GM18870 (cell line): ENCODE data around the gene ATRIP.

ENCODE experiments used
- ATAC-seq: cut with Tn5 transposase; IDR thresholded peaks from one replicate; pipeline ENCODE4 v1.9.1; 2021; ENCODE audit warnings: moderate library complexity; ENCODE audit not compliant: unreplicated experiment

ATRIP gene

DNA sequence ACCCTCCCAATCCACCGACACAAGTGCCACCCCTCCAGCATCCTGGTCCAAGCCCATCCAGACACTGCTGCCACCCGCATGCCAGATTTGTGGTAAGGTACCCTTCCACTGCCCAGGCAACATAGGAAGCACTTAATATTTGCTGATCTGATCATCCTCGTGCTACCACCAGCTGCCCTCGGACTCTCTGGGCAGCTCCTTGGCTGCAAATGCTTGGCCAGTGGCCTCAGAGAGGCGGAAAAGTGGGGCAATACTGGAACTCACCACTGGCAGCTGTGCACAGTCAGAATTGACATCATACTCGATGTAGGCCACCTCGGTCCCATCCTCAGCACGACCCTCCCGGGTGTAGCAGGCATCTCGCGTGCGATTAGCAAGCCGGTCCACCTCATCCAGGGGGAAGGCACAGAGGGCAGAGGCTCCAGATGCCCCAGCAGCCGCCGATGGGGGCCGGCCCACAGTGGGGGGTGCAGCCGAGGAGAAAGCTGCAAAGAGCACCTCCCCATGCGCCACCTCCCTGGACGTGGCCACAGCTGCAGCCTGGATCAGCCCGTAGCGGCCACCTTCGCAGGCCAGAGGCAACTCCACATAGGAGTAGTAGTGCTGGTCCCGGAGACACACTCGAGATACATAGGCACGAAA lies 23.2 kb upstream of the ATRIP start:
- ATAC-seq = no peak

DNA sequence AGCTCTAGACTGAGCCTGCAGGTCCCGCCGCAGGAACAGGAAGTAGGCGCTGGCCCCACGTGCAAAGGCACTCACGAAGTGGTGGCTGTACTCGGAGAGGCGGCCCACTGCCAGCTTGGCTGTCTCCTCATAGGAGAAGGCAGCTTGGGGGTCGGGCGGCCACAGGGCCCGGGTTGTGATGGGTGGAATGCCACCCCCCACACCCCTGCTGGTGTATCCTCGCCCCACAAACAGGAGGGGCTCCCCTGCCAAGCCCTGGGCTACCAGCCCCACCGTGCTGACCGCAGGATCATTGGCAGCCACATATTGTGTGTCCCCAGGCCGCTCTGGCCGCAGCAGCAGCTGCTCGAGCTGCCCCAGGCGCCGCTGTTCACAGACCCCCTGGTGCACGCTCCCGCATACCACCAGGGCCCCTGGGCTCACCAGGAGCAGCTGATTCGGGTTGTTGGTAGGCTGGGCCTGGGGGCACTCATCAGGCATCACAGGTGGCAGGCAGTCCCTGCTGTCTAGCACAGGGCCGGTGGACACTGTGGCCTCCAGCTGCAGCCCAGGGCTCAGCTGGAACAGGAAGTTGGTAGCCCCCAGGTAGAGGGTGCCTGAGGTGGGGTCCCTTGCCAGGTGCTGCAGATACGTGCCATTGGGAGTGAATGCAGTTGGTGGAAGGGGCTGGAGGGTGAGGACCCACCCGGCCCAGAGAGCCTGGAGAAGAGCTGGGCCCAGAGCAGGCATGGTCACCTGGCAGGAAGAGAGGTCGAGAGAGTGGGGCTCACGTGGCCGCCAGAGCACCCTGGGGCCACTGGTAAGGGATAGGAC lies 22.4 kb upstream of the ATRIP start:
- no peak for ATAC-seq

DNA sequence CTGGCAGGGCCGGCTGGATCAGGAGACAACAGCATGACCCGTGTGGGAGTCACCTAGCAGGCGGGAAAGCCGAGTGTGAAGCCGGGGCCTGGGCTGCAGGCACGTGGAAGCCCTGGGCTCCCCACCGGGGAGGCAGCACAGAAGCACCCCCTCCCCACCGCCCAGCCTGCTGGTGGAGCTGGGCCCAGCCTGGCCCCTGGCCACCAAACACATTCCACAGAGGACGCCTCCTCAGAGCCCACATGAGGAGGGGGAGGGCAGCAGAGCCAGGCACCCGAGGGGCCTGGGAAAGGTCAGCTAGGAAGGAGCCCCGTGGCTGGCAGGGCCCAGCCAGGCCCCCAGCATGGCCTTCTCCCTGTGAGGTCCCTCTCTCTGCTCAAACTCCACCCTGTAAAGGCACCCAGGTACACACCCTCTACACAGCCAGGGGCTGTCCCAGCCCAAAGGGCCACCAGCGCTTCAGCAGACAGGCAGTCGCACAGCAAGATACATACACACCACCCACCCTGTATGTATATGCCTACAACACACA lies 21.2 kb upstream of the ATRIP start:
- ATAC-seq = no peak

DNA sequence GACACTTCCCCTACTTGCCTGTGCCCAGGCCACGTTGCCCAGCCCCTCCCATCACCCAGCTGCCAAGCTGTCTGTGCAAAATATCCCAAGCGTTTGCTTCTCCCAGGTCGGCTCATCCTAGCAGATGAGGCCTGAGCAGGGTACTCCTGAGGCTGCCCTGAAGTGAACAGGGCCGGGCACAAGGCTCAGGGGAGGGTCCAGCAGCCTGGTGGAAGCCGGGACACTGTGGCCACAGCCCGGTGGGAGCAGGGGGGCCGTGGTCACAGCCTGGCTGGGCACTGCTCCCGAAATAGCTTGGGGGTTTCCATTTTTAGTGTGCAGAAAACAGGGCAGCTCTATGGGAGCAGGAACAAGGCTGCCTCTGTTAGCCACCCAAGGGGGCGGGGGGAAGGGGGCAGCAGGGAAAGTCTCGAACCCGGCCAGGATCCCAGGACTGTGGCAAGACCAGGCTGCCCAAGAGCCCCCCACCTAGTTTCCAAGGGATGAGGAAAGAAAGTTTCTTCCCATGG lies 20.1 kb upstream of the ATRIP start:
- no peak for ATAC-seq

DNA sequence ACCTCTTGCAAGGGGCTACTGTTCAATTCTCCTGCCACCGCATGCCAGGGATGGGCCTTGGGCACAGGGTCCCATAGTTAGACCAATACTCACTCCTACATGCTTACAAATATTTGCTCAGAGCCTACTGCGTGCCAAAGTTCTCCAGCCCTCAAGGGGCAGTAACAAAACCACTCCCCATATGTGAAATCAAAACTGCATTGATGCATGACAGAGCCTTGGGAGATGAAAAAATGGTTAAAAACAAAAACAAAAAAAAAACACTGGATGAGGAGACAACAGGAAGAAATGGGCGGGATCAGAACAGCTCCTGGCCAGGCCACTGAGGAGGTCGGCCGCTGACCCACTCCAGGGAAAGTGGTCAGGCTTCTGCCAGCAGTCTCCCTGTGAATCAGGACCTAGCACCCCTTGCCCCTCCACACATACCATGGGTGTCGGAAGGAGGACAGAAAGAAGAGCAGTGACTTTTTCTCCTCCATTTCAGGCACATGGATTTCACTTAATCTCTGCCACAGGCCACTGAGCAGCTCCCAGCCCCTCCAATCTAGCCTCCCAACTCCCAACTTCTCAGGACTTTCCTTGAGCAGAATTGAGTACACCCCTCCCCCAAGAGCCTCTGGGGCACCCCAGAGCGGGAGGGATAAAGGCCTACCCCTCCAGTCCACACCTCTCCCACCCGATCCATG lies 19.4 kb upstream of the ATRIP start:
- ATAC-seq = no peak

DNA sequence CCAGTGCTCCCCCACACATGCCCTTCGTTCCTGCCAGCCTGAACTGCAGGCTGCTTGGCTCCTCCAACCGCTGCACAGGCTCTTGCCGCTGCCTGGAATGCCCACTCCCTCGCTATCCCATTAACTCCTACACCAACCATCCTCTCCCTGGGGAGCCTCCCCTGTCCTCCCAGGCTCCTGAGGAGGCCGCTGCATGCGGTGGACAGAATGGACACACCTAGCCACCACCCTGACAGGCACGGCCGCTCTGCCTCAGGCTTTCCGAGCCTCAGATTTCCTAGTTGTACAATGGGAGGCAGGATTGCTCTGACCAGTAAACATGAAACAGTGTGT lies 18.9 kb upstream of the ATRIP start:
- no peak for ATAC-seq

DNA sequence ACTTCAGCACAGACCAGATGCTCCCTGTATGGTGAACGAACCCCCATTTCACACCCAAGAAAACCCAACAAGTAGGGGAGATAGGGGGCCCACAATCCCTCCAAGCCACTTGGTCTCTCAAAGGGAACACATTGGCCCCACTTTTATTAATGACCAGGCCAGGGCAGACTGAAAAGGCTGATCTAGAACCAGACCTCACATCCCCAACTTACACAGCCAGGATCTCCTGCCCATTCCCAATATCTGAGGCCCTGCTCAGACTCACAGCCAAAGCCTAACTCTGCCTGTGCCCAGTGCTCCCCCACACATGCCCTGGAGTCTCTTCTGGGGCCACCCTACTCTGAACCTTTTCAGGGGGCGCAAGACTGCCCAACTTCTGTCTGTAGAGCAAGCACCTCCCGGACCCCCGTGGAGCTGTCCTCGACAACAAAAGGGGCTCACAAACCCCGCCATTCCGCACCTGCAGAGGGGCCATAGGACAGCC lies 18.4 kb upstream of the ATRIP start:
- ATAC-seq = no peak

DNA sequence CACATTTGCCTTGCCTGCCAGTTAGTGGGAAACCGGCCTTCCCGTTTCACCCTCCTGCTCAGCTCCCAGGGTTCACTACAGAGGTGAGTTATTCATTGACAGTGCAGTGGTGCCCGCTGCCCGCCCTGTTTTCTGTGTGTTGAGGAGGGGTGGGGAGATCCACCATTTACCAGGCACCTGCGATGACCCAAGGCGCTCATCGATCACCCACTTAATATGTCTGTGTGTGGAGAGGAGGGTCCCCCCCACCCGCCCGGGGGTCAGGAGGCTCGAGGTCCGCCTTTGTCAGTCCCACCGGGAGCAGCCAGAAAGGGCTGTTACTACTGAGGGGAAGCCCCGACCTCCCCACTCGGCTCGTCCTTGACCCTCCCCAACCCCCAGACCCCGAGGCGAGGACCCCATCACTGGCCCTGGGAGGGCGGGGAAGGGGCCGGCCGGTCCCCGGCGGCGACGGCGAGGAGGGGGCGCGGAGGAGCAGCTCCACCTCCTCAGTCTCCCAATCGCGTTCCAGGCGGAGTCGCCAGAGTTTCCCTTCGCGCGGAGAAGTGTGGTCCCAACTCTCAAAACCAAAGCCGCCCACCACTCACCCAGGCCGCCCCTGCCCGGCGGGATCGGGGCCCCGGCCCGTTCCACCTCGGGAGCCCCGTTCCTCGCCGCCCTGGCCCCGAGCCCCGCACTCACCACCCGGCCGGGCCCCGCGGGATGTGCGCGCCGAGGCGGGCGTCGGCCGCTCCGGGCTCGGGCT lies 17.8 kb upstream of the ATRIP start:
- ATAC-seq = no peak

DNA sequence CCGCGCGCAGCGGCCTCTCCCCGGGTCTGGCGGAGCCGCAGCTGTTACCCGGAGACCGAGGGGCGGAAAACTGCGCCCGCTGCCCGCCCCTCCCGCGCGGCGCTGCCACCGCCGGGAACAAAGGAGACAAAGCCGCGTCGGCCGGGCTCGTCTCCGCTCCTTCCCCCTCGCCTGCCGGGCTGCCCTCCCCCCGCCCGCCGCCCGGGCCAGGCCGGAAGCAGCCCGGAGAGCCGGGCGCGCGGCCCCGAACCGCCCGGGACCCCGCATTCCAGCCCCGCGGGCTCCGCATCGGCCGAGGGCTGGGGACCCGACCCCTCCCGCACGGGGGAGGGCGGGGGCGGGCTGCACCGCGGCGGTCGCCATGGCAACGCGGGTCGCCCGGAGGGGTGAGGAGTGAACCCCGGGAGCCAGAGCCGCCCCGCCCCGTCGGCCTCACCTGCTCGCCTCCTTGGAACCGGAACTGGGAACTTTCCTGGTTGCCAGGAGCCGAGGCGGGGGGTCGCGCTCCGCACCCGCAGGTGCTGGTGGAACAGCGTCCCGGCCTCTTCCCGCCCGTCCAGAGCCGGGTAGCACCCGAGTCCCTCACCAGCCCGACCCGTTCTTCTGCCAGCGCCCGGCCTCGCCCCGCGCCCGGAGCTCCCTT lies 17.1 kb upstream of the ATRIP start:
- ATAC-seq = no peak

DNA sequence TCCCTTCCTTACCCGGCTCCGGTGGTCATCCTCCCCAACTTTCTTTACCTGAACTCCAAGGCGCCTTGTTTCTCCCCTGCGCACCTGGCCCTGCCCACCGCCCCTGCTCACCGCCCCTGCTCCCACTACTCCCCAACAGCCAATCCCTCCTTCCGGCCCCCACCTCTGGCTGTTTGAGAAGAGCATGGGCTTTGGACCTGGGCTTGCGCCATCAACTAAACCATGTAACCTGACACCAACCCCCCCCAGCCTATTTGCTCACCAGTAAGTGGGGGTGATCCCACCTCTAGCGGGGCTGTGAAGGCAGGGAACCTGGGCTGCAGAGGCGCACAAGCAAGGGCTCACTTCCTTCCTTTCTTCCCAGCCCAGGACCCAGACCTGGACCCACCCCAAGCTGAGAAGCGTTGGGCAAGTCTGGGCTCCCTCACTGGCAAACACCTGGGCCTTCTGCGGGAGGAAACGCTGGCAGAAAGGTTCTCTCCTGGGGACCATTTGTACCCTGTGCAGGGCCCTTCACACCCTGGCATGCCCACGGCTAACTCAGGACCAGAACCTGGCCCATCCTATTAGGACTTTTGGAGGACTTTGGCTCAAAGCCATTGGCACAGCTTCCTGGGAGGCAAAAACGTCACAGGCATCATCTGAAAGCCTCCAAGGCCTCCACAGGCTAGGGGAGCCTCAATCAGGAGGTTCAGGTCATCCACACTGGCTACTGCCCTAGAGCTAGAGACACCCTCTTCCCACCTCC lies 16.4 kb upstream of the ATRIP start, which contains the start of gene PLXNB1:
PLXNB1 (minus strand) TSS at position 127 of the 748 bp plus-strand sequence. CDS start 5,475 bp downstream, outside the sequence.
- no peak for ATAC-seq

DNA sequence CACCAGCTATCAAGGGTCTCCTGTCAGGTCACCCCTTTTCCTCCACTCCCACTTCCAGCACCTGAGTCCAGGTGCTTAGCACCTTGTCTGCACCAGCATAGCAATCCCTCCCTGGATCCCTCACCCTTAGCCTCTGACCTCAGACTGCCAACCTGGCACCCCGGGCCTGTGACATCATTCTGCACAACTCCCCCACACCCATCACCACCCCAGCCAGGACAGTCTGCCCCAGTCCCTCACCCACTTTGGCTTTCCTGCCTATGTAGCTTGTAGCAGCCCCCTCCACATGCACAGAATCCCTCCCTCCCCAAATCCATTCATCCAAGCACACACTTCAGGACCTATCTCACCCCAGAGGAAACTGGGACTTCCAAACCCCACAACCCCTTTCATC lies 15.8 kb upstream of the ATRIP start:
- ATAC-seq = no peak

DNA sequence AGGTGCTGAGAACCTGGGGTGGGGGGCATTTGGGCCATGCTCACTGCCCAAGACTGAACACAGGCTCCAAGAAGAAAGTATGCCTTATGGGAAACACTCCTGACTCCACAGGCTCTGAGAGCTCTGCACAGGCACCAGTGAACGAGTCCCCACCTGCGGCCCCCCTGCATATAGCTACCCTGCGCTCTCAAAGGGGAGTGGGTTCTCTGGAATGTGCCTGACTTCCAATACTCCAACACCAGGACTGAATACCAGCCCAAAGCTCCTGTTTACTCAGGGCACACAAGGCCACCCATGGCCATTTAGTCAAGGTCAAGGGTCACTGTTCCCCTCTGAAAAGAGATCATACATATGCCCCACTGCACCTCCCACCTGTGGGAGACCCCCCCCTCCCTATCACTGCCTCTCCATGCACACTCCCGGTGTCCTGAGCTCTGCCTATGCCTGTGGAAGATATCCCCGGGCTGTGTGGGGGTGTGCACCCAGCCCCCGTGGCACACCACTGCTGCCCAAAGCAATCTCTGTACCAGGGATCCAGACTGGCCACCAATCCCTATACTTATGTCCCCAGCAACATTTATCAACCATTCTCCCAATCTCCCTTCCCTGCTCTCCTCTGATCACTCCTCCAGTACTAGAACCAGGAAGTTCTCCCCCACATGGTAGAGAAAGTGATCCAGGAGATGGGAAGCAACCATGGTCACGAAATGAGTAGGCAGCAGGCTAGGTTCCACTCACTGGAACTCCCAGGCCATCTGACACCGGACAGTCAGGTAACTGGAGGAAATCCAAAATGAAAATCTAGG lies 15.1 kb upstream of the ATRIP start:
- no peak for ATAC-seq

DNA sequence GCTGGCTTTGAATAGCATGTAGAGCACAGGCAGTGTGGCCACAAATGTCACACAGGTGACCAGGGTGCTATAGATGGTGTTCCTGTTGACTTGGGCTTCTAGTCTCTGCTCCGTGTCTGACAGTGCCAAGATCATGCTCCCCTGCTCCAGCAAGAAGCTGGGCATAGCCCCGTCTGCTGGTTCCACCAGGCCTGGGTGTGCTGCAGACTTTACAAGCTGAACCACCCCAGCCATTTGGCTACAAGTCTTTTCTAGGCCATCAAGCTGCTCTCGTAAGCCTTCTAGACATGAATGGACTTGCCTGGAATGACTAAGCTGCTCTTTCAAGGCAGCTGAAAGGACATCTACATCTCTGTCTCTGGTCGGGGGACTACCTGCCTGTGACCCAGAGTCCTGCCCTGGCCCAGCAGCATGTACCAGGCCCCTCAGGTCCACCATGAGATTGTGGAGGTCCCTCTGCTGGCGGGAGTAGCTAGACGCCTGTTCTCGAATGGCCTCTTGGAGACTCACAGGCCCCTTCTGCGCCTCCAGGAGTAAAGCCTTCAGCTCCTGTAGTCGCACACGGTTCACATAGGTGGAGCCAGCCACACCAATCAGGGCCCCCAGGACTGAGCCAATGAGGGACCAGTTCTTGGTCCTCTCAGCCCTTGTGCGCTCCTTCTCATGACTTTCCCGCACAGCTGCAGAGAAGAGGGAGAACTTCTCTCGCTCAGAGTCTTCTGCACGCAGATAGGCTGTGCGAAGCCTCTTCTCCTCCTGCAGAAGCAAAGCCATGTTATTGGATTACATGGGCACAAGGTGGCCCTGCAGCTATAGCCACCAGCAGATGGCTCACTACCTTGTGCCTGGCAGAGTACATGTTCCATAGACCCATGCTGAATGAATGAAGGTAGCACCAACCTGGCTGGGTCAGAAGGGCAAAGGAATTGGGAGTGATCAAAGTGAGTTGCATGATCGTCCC lies 13.8 kb upstream of the ATRIP start:
- ATAC-seq = no peak

DNA sequence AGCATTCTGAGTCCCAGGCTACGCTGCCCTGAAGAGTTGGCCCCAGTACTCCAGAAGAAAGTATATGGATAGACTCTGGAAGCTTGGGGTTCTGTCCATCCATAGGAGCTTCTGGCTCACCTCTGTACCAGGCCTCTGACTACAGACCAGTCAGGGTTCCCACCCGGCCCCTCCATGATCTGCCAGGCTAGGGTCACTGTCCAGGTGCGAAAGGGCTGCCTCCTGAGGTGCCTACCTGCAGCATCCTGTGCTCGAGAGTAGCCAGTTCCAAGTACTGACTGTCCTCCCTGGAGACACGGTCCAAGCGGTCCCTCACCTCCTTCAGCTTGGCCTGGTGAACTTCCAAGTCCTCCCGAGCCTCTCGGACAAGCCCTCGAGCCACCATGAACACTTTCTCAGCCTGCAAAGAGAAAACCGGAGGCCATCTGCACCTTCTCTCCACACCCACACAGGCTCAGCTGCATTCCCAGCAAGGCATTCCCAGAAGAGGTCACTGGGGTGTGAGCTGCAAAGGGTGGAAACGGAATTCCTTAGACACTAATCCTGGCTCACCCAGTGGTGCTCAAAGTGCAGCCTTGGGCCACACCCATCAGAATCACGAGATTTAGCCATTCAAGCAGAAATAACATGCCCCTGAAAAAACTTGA lies 12.9 kb upstream of the ATRIP start:
- no peak for ATAC-seq

DNA sequence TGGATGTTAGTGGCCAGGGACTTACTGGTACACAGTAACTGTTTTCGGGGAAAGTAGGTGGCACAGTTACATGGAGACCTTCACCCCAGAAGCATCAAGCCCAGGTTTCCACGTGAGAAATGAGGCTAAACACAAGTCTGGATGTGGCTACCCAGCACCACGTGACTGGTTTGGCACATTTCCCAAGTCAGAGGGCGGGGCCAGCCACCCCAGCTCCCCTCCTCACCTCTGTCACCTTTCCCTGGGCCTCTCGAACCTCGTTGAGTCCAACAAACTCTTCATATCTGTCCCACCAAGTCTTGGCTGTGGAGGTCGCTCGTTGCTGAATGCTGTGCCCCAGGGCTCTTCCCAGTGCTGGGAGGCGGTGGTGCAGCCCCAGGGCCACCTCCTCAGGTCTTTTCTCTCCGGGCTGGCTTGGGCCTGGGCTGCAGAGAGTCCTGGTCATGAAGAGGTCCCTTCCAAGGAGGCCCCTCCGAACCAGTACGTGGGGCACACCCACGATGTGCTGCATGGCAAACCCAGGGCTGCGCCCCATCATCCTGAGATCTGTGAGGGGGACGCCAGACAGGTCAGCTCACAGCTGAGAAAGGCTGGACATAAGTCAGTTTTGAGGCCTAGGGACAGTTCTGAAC lies 11.8 kb upstream of the ATRIP start:
- ATAC-seq = no peak

DNA sequence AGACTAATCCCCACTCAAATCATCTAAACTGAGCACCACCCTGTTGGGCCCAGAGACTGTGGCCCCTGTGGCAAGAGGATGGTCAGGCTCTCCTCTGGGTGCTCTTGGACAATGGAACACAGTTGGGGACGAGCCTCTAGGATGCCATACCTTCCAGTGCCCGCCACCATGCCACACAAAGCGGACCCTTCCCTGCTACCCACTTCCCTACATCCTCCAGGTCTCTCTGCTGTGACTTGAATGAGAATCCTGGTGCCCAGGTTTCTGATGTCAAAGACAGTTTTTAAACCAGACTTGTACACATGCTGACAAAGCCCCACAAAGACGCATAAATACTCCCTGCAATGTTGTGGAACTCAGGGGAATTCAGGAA lies 11.3 kb upstream of the ATRIP start:
- ATAC-seq = no peak
